Measurements from ENCODE around the gene UTS2B.

UTS2B gene

GRCh38 chr3:191301017-191301416 lies 29.3 kb downstream of the UTS2B start:
- no peak for TF ChIP-seq CTCF (IDR thresholded peaks at IDR 0.05; ENCODE audit: insufficient read depth, missing control alignments)
- FAIRE-seq, result no peak
- DNase-seq (ENCODE audit: insufficient read length, low spot score), result no peak

- no peak for FAIRE-seq
- TF ChIP-seq CTCF (IDR thresholded peaks at IDR 0.05; ENCODE audit: insufficient read depth, missing control alignments), result no peak
Measured at GRCh38 chr3:191300422-191300821, 29.9 kb downstream of the UTS2B start.

GRCh38 chr3:191298846-191299245 lies 31.5 kb downstream of the UTS2B start:
- FAIRE-seq, result no peak

More at GRCh38 chr3:191300422-191300821, 29.9 kb downstream of the UTS2B start:
- DNase-seq (ENCODE audit: insufficient read length, low spot score), result no peak

GRCh38 chr3:191296041-191296541 lies 34.2 kb downstream of the UTS2B start:
- FAIRE-seq, result no peak
- TF ChIP-seq CTCF (IDR thresholded peaks at IDR 0.05; ENCODE audit: insufficient read depth, missing control alignments), result no peak
- no peak for DNase-seq (ENCODE audit: insufficient read length, low spot score)

More at GRCh38 chr3:191298846-191299245, 31.5 kb downstream of the UTS2B start:
- no peak for DNase-seq (ENCODE audit: insufficient read length, low spot score)
- TF ChIP-seq CTCF (IDR thresholded peaks at IDR 0.05; ENCODE audit: insufficient read depth, missing control alignments), result no peak

- no peak for TF ChIP-seq CTCF (IDR thresholded peaks at IDR 0.05; ENCODE audit: insufficient read depth, missing control alignments)
- no peak for DNase-seq (ENCODE audit: insufficient read length, low spot score)
Measured at GRCh38 chr3:191294291-191294690, 36.0 kb downstream of the UTS2B start.

GRCh38 chr3:191292243-191293015 lies 37.9 kb downstream of the UTS2B start:
- FAIRE-seq (no peak), DNase-seq (ENCODE audit: insufficient read length, low spot score) (no peak)
- no peak for TF ChIP-seq CTCF (IDR thresholded peaks at IDR 0.05; ENCODE audit: insufficient read depth, missing control alignments)

More at GRCh38 chr3:191294291-191294690, 36.0 kb downstream of the UTS2B start:
- no peak for FAIRE-seq
